Loucy (cell line): ENCODE measurements around the gene VSTM5.

Source experiments
- EZH2phosphoT487 ChIP-seq: fragments of 200-600 bp; IDR thresholded peaks from 2 replicates; pipeline ENCODE4 v1.6.1; 2018; ENCODE audit warnings: antibody characterized with exemption, mild to moderate bottlenecking, moderate library complexity, borderline replicate concordance
- TF ChIP-seq, protein P1 (sequence below): fragments of 200-600 bp; sonication (generic); conservative IDR thresholded peaks from 2 replicates; pipeline ENCODE4 v1.5.1; 2014; ENCODE audit warnings: mild to moderate bottlenecking, antibody characterized with exemption, low read length

DNA sequence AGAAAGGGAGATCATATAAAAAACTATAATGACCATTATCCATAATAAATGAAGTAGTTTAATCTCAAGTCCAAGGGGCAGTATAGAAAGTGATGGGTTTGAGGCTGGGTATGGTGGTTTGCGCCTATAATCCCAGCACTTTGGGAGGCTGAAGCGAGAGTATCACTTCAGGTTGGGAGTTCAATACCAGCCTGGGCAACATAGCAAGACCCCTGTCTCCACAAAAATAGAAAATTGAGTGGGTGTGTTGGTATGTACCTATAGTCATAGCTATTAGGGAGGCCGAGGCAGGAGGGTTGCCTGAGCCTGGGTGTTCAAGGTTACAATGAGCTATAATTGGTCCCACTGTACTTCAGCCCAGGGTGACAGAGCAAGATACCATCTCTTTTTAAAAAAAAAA is 42.4 kb downstream of the VSTM5 start:
- TF ChIP-seq, protein P1, sequence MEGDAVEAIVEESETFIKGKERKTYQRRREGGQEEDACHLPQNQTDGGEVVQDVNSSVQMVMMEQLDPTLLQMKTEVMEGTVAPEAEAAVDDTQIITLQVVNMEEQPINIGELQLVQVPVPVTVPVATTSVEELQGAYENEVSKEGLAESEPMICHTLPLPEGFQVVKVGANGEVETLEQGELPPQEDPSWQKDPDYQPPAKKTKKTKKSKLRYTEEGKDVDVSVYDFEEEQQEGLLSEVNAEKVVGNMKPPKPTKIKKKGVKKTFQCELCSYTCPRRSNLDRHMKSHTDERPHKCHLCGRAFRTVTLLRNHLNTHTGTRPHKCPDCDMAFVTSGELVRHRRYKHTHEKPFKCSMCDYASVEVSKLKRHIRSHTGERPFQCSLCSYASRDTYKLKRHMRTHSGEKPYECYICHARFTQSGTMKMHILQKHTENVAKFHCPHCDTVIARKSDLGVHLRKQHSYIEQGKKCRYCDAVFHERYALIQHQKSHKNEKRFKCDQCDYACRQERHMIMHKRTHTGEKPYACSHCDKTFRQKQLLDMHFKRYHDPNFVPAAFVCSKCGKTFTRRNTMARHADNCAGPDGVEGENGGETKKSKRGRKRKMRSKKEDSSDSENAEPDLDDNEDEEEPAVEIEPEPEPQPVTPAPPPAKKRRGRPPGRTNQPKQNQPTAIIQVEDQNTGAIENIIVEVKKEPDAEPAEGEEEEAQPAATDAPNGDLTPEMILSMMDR = no peak
- no peak for TF ChIP-seq EZH2phosphoT487
